HepG2 (cell line): ENCODE data around the gene MGAT2. TPM values are rescaled to one million over a fixed set of nuclear protein-coding genes. Genes with fewer than 3 reads are reported as not detected.
A peak's percentile ranks its signal among the peaks of the same experiment; 100 is the strongest.

Experiments used
- ATF2 ChIP-seq: sonication (generic); formaldehyde crosslinking; IDR thresholded peaks from 2 replicates; pipeline ENCODE4 v1.4.0; 2020; ENCODE audit warnings: missing genetic modification reagents
- ATM ChIP-seq: fragments of 450-650 bp; IDR thresholded peaks from 2 replicates; pipeline ENCODE4 v1.7.1; 2017; ENCODE audit warnings: mild to moderate bottlenecking, borderline replicate concordance
- BATF2 ChIP-seq: sonication (generic); formaldehyde crosslinking; IDR thresholded peaks from 2 replicates; pipeline ENCODE4 v1.8.0; 2022; ENCODE audit warnings: mild to moderate bottlenecking, missing genetic modification reagents, moderate library complexity
- BRCA1 ChIP-seq: sonication (generic); formaldehyde crosslinking; IDR thresholded peaks from 2 replicates; pipeline ENCODE4 v1.4.0; 2020; ENCODE audit warnings: missing genetic modification reagents
- CHD4 ChIP-seq: fragments of 200-600 bp; sonication (generic); IDR thresholded peaks from 2 replicates; pipeline ENCODE4 v1.7.0; 2017; ENCODE audit warnings: mild to moderate bottlenecking, low read length, borderline replicate concordance
- HHEX ChIP-seq: IDR thresholded peaks from 2 replicates; pipeline ENCODE4 v1.6.1; 2016; ENCODE audit warnings: control low read depth
- LRRFIP1 ChIP-seq: sonication (generic); formaldehyde crosslinking; conservative IDR thresholded peaks from 2 replicates; pipeline ENCODE4 v1.4.0; 2020; ENCODE audit warnings: missing genetic modification reagents
- RARA ChIP-seq: IDR thresholded peaks from 2 replicates; pipeline ENCODE4 v1.6.1; 2016; ENCODE audit warnings: missing genetic modification reagents, missing compliant biosample characterization
- SAP130 ChIP-seq: IDR thresholded peaks from 2 replicates; pipeline ENCODE4 v1.6.1; 2016; ENCODE audit warnings: low read depth
- ZBTB34 ChIP-seq: sonication (generic); formaldehyde crosslinking; IDR thresholded peaks from 2 replicates; pipeline ENCODE4 v1.8.0; 2022; ENCODE audit warnings: mild to moderate bottlenecking, missing genetic modification reagents
- ZNF256 ChIP-seq: sonication (generic); formaldehyde crosslinking; conservative IDR thresholded peaks from 2 replicates; pipeline ENCODE4 v1.4.0; 2020; ENCODE audit warnings: missing genetic modification reagents
- ZNF333 ChIP-seq: sonication (generic); formaldehyde crosslinking; IDR thresholded peaks from 2 replicates; pipeline ENCODE4 v1.4.0; 2020; ENCODE audit warnings: mild to moderate bottlenecking, missing genetic modification reagents, borderline replicate concordance
- ZNF354B ChIP-seq: sonication (generic); formaldehyde crosslinking; IDR thresholded peaks from 2 replicates; pipeline ENCODE4 v1.8.0; 2022; ENCODE audit warnings: mild to moderate bottlenecking, missing genetic modification reagents
- ZNF563 ChIP-seq: sonication (generic); formaldehyde crosslinking; IDR thresholded peaks from 2 replicates; pipeline ENCODE4 v1.8.0; 2022; ENCODE audit warnings: mild to moderate bottlenecking, moderate library complexity, missing genetic modification reagents
- ZNF564 ChIP-seq: sonication (generic); formaldehyde crosslinking; IDR thresholded peaks from 2 replicates; pipeline ENCODE4 v1.8.1; 2023; ENCODE audit warnings: mild to moderate bottlenecking, missing genetic modification reagents
- ZNF724P ChIP-seq: sonication (generic); formaldehyde crosslinking; IDR thresholded peaks from 2 replicates; pipeline ENCODE4 v1.8.0; 2022; ENCODE audit warnings: missing genetic modification reagents, borderline replicate concordance
- polyA plus RNA-seq, 8 experiments: library from polyadenylated mRNA; depleted of rRNA in 3 of 8; stranded (reverse) in 7 of 8; unstranded in 1 of 8; fragments of >200 nt; fragmentation: Illumina TruSeq in 4 of 8; extraction: Trizol in 4 of 8; gene quantifications; 2 replicates each; pipeline versions ENCODE4 v1.2.1 to v1.2.3, GENCODE V29; 2011 to 2016; ENCODE audit warnings: low read depth in 4 of 8, missing spikeins in 1 of 8, mixed read lengths in 1 of 8; ENCODE audit not compliant: insufficient read depth in 1 of 8
- total RNA-seq, 5 experiments: library from RNA; depleted of rRNA; stranded (reverse); fragments of >200 nt; fragmentation: Illumina TruSeq; extraction: Trizol; gene quantifications; 2 replicates each; pipeline ENCODE4 v1.2.3, GENCODE V29; 2016; ENCODE audit warnings: low read depth in 1 of 5
- TF ChIP-seq, protein P1 (sequence below): sonication (generic); formaldehyde crosslinking; IDR thresholded peaks from 2 replicates; pipeline ENCODE4 v1.4.0; 2020; ENCODE audit warnings: mild to moderate bottlenecking, missing genetic modification reagents
- TF ChIP-seq, protein P2 (sequence below): sonication (generic); formaldehyde crosslinking; IDR thresholded peaks from 2 replicates; pipeline ENCODE4 v1.4.0; 2020; ENCODE audit warnings: missing genetic modification reagents, low read depth, mild to moderate bottlenecking, borderline replicate concordance
- TF ChIP-seq, protein P3 (sequence below): sonication (generic); formaldehyde crosslinking; IDR thresholded peaks from 2 replicates; pipeline ENCODE4 v1.4.0; 2020; ENCODE audit warnings: missing genetic modification reagents
- TF ChIP-seq, protein P4 (sequence below): sonication (generic); formaldehyde crosslinking; IDR thresholded peaks from 2 replicates; pipeline ENCODE4 v1.9.0; 2022; ENCODE audit warnings: missing genetic modification reagents, mild to moderate bottlenecking, borderline replicate concordance

MGAT2 gene
- total and polyA plus RNA-seq, 2 of the 13 experiments (the other 11 are each of a cell fraction or from before 2014, with no cell fraction given): 12.9 to 51.9 TPM

- TF ChIP-seq ATF2 (CRISPR knock-in tag): no peak
- no peak for TF ChIP-seq ZBTB34 (CRISPR knock-in tag)
- no peak for TF ChIP-seq BRCA1 (CRISPR knock-in tag)
- TF ChIP-seq ATM: no peak
- TF ChIP-seq, protein P1, sequence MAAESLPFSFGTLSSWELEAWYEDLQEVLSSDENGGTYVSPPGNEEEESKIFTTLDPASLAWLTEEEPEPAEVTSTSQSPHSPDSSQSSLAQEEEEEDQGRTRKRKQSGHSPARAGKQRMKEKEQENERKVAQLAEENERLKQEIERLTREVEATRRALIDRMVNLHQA (CRISPR knock-in tag): no peak
- TF ChIP-seq, protein P2, sequence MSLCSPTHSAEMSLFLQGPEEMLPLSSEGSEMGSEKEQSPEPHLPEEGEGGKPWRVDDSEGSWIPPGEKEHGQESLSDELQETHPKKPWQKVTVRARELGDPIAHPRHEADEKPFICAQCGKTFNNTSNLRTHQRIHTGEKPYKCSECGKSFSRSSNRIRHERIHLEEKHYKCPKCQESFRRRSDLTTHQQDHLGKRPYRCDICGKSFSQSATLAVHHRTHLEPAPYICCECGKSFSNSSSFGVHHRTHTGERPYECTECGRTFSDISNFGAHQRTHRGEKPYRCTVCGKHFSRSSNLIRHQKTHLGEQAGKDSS: no peak
- TF ChIP-seq ZNF256: no peak
- TF ChIP-seq LRRFIP1: no peak
- TF ChIP-seq RARA (CRISPR knock-in tag): no peak
- no peak for TF ChIP-seq ZNF564
- TF ChIP-seq CHD4: peak; percentile 68; the same call in 1 of the 2 replicates
- no peak for TF ChIP-seq ZNF354B
- TF ChIP-seq ZNF333: no peak
- TF ChIP-seq ZNF563: no peak
- TF ChIP-seq, protein P3, sequence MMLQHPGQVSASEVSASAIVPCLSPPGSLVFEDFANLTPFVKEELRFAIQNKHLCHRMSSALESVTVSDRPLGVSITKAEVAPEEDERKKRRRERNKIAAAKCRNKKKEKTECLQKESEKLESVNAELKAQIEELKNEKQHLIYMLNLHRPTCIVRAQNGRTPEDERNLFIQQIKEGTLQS (CRISPR knock-in tag): no peak
- TF ChIP-seq, protein P4, sequence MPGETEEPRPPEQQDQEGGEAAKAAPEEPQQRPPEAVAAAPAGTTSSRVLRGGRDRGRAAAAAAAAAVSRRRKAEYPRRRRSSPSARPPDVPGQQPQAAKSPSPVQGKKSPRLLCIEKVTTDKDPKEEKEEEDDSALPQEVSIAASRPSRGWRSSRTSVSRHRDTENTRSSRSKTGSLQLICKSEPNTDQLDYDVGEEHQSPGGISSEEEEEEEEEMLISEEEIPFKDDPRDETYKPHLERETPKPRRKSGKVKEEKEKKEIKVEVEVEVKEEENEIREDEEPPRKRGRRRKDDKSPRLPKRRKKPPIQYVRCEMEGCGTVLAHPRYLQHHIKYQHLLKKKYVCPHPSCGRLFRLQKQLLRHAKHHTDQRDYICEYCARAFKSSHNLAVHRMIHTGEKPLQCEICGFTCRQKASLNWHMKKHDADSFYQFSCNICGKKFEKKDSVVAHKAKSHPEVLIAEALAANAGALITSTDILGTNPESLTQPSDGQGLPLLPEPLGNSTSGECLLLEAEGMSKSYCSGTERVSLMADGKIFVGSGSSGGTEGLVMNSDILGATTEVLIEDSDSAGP (CRISPR knock-in tag): no peak; the same call in 1 of the 2 replicates
- no peak for TF ChIP-seq BATF2 (CRISPR knock-in tag)
- no peak for TF ChIP-seq HHEX (CRISPR knock-in tag)
- no peak for TF ChIP-seq SAP130 (CRISPR knock-in tag)
- no peak for TF ChIP-seq ZNF724P (CRISPR knock-in tag)
Observed at GRCh38 chr14:49586673-49587460, 33.7 kb upstream of the MGAT2 start (continued).
